HG03575 (cell line): ENCODE results near the gene MSANTD1.

ENCODE experiments used
- ATAC-seq: cut with Tn5 transposase; IDR thresholded peaks from one replicate; pipeline ENCODE4 v1.9.1; 2021; ENCODE audit not compliant: unreplicated experiment, insufficient number of reproducible peaks, low FRiP score; ENCODE audit errors: extremely low read depth

The MSANTD1 gene

GRCh38 chr4:3283483-3283882 lies 34.5 kb downstream of the MSANTD1 start:
- ATAC-seq, result no peak

- ATAC-seq, result no peak
These were observed 35.0 kb downstream of the MSANTD1 start for GRCh38 chr4:3283916-3284315.

- no peak for ATAC-seq
These were observed 36.0 kb downstream of the MSANTD1 start for GRCh38 chr4:3284734-3285557.

GRCh38 chr4:3285558-3286334 lies 36.8 kb downstream of the MSANTD1 start:
- no peak for ATAC-seq

GRCh38 chr4:3286335-3287175 lies 37.6 kb downstream of the MSANTD1 start:
- ATAC-seq, result no peak

GRCh38 chr4:3287271-3287971 lies 38.5 kb downstream of the MSANTD1 start:
- ATAC-seq, result no peak

GRCh38 chr4:3287972-3288570 lies 39.1 kb downstream of the MSANTD1 start:
- no peak for ATAC-seq

GRCh38 chr4:3288571-3289094 lies 39.7 kb downstream of the MSANTD1 start:
- no peak for ATAC-seq

- ATAC-seq, result no peak
These were observed 41.5 kb downstream of the MSANTD1 start for GRCh38 chr4:3290476-3290875.

GRCh38 chr4:3290889-3291321 lies 41.9 kb downstream of the MSANTD1 start:
- ATAC-seq, result no peak

GRCh38 chr4:3291411-3291968 lies 42.5 kb downstream of the MSANTD1 start:
- ATAC-seq, result no peak

- no peak for ATAC-seq
These were observed 43.1 kb downstream of the MSANTD1 start for GRCh38 chr4:3291969-3292570.

GRCh38 chr4:3292571-3293400 lies 43.8 kb downstream of the MSANTD1 start, which contains the start of gene RGS12:
RGS12 (plus strand) TSS chr4:3293021; CDS start chr4:3316171, 23,150 bp downstream.
- no peak for ATAC-seq

GRCh38 chr4:3293401-3294391 lies 44.7 kb downstream of the MSANTD1 start:
- no peak for ATAC-seq

GRCh38 chr4:3294401-3295241 lies 45.7 kb downstream of the MSANTD1 start:
- no peak for ATAC-seq
